ENCODE results near the gene ZNF316.

Gene ZNF316

GRCh38 chr7:6691609-6692106, 54.5 kb downstream of the ZNF316 start:
- no peak overlapping the region for H3K4me3 ChIP-seq (ENCODE audit: low read length)
- no peak overlapping the region for H3K27ac ChIP-seq (ENCODE audit: low read depth, low read length)
- no peaks in the 10 kb centered on the region for H3K4me1 ChIP-seq (ENCODE audit: control insufficient read depth, insufficient read depth, low read length)
- H3K9ac ChIP-seq (ENCODE audit: low read length): no peak overlapping the region
- H3K36me3 ChIP-seq (ENCODE audit: control insufficient read depth, insufficient read depth, low read length): peaks cover 79% of the 10 kb centered on the region
- H3K27me3 ChIP-seq (ENCODE audit: control insufficient read depth, insufficient read depth, low read length): no peaks in the 10 kb centered on the region

- Histone ChIP-seq H3K4me1 (ENCODE audit: control insufficient read depth, insufficient read depth, low read length) (peaks cover 3% of the 10 kb centered on the region), H3K27me3 (ENCODE audit: control insufficient read depth, insufficient read depth, low read length) (no peaks in the 10 kb centered on the region), H3K4me3 (ENCODE audit: low read length) (no peak overlapping the region), H3K36me3 (ENCODE audit: control insufficient read depth, insufficient read depth, low read length) (peaks cover 57% of the 10 kb centered on the region), H3K9ac (ENCODE audit: low read length) (no peak overlapping the region), H3K27ac (ENCODE audit: low read depth, low read length) (no peak overlapping the region)
Measured at GRCh38 chr7:6700793-6701192, 63.7 kb downstream of the ZNF316 start.

GRCh38 chr7:6701860-6702259, 64.7 kb downstream of the ZNF316 start:
- Histone ChIP-seq H3K27me3 (ENCODE audit: control insufficient read depth, insufficient read depth, low read length) (no peaks in the 10 kb centered on the region), H3K4me1 (ENCODE audit: control insufficient read depth, insufficient read depth, low read length) (peaks cover 3% of the 10 kb centered on the region), H3K36me3 (ENCODE audit: control insufficient read depth, insufficient read depth, low read length) (peaks cover 46% of the 10 kb centered on the region), H3K9ac (ENCODE audit: low read length) (no peak overlapping the region), H3K4me3 (ENCODE audit: low read length) (no peak overlapping the region), H3K27ac (ENCODE audit: low read depth, low read length) (no peak overlapping the region)

Measured in rectal smooth muscle tissue (tissue), 1 donor.